T-helper 2 cell treated with Interferon-gamma antibody and Interleukin-4, amounts not matched to agents 5 μg/mL and 100 μg/mL, for 36 hours (primary cell): ENCODE measurements around the gene FBLN2.
A peak's percentile ranks its signal among the peaks of the same experiment; 100 is the strongest.
"Not testable (repeated sequence)": the region's sequence is repeated elsewhere in the genome, so short reads cannot be mapped to it uniquely, and the experiment has no call there.

Experiments used
- DNase-seq: peaks from one replicate; pipeline ENCODE4 v3.0.0; 2021; ENCODE audit warnings: low spot score
- H3K27ac Mint-ChIP-seq: one replicate; pipeline ENCODE4 v1.8.0; 2021; ENCODE audit warnings: mild to moderate bottlenecking, mixed read lengths
- H3K27me3 Mint-ChIP-seq: one replicate; pipeline ENCODE4 v1.8.0; 2021; ENCODE audit warnings: low read depth, mixed read lengths
- H3K36me3 Mint-ChIP-seq: one replicate; pipeline ENCODE4 v1.8.0; 2021; ENCODE audit warnings: low read depth, mixed read lengths
- H3K4me1 Mint-ChIP-seq: one replicate; pipeline ENCODE4 v1.8.0; 2021; ENCODE audit warnings: low read depth, mixed read lengths
- H3K4me3 Mint-ChIP-seq: one replicate; pipeline ENCODE4 v1.8.0; 2022; ENCODE audit warnings: mild to moderate bottlenecking, moderate library complexity, mixed read lengths
- H3K9me3 Mint-ChIP-seq: one replicate; pipeline ENCODE4 v1.8.0; 2021; ENCODE audit warnings: mixed read lengths

Gene FBLN2

DNA sequence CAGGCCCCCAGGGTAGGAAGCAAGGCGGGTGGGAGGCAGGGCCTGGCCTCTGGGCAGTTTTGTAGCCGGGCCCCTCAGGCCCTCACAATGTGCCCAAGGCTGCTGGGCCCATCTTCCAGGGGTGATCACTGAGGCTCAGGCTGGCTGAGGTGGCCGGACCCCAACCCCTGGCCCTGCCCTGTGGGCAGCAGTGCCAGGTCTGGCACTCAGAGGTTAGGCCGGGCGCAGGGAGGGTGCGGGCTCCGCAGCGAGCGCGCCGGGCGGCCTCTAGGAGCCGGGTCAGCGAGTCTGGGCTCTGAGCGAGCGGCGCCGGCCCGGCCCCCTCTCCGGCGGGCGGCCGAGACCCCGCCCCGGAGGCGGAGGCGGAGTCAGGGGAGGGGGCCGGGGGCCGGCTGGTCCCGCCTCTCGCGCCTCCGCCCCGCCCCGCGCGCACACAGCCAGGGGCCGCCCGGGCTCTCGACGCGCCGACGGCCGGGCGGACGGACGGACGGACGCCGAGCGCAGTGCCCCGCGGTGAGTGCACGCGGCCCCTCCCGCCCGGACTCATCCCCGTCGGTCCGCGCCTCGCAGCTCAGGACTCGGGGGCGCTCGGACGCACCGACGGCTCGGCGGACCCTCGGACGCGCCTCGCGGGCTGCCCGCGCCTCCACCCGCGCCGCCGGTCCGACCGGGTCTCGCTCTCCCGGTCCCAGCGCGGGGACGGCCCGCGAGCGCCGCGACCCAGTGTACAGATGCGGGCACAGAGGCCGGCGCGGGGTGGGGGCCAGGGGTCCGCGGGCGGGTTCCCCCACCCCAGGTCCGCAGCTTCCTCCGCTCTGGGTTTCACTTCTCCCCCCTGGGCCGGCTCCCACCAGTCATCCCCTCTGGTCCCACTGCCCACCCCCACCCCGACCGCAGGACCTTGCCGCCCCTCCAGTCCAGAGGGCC is at the start of gene FBLN2:
FBLN2 (plus strand) TSS at position 430 of the 927 bp plus-strand sequence. CDS start 21,231 bp downstream, outside the sequence.
- no peaks in the 10 kb centered on the region for H3K9me3 Mint-ChIP-seq
- H3K4me1 Mint-ChIP-seq, result peaks cover 17% of the 10 kb centered on the region
- peak; percentile 13 for DNase-seq
- peak within 1 kb of the TSS; percentile 53 for H3K4me3 Mint-ChIP-seq
- H3K27ac Mint-ChIP-seq, result no peak within 1 kb of the TSS
- no peaks in the 10 kb centered on the region for H3K36me3 Mint-ChIP-seq
- peaks cover 33% of the 10 kb centered on the region for H3K27me3 Mint-ChIP-seq

DNA sequence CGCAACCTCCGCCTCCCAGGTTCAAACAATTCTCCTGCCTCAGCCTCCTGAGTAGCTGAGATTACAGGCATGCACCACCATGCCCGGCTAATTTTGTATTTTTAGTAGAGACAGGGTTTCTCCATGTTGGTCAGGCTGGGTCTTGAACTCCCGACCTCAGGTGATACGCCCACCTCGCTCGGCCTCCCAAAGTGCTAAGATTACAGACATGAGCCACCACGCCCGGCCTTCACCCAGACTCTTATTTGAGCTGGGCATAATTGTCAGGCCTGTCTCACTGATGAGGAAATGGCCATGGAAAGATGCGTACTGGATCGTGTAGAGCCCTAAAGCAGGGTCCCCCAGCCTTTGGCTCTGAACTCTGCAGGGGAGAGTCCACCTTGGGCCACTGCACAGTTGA is 49.7 kb upstream of the FBLN2 start:
- not testable (repeated sequence) for DNase-seq, H3K9me3 Mint-ChIP-seq, H3K4me3 Mint-ChIP-seq, H3K36me3 Mint-ChIP-seq, H3K4me1 Mint-ChIP-seq, H3K27ac Mint-ChIP-seq, H3K27me3 Mint-ChIP-seq

DNA sequence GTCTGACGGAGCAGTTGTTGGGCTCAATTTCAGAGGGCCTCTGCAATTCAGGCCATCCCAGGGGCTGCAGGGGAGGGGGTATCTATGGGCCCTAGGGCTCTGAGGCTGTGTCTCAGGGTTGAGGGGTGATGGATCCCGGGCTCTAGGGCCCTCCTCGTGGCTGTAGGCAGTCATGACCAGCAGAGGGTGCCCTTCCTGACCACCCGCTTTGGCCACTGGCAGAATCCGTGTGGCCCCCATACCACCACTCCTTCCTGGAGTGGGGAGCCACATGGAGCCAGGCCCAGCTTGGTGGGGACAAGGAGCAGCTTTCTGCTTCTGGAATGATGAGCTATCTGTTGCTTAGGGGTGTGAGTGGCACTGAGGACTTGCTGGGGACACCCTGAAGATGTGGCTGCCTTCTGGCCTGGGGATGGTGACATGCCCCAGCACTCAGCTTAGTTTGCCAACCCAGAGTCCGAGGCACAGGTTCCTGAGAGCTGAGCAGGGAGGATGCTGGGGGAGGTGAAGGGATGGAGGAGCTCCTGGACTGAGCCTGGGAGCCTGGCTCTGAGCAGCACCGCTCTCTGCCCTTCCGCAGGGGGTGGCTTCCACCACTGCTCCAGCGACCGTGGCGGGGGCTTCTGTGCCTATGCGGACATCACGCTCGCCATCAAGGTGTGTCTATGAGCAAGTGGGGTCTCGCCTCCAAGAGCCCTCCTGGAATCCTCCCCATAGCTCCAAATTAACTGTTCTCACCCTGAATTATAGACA is 48.6 kb upstream of the FBLN2 start:
- no peak for DNase-seq
- Mint-ChIP-seq H3K27ac (no peak overlapping the region), H3K36me3 (no peaks in the 10 kb centered on the region)

DNA sequence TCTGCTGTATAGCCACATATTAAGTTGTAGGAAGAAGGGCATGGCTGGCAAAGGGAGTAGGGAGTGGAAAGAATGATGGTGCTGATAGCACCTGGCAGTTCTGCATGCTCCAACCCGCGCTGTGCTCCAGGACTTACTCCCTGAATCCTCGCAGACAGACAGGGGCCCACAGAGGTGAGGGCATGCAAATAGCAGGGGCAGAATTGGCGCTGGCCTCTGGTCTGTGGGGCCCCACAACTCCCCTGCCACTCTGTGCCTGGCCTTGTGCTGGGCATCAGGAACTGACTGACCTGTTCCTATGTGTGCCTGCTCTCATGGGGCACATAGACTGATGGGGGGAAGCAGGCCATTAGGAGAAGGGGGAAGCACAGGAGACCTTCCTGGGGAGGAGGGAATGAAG is 47.9 kb upstream of the FBLN2 start:
- Mint-ChIP-seq H3K4me3 (no peak overlapping the region), H3K27ac (no peak overlapping the region), H3K9me3 (no peaks in the 10 kb centered on the region), H3K36me3 (no peaks in the 10 kb centered on the region), H3K27me3 (no peaks in the 10 kb centered on the region), H3K4me1 (no peaks in the 10 kb centered on the region)
- DNase-seq, result no peak

More for the DNA sequence above, 48.6 kb upstream of the FBLN2 start:
- no peaks in the 10 kb centered on the region for H3K9me3 Mint-ChIP-seq
- H3K4me3 Mint-ChIP-seq, result no peak overlapping the region
- H3K4me1 Mint-ChIP-seq, result no peaks in the 10 kb centered on the region
- H3K27me3 Mint-ChIP-seq, result no peaks in the 10 kb centered on the region

DNA sequence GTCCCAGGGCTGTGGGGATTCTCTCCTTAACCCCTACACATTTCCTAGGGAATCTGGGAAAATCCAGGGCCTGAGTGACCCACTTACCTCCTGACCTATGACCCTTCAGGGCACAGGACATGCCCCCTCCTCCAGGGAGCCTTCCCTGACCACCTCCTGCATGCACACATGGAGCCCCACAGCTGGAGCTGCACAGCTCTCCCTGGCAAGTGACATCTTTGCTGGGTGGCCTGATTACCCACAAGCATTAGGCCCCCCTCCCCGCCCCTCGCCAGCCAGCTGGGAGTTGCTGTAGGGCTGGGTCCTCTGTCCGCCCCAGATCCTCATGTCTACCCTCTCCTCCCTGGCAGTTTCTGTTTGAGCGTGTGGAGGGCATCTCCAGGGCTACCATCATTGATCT is 47.4 kb upstream of the FBLN2 start:
- Mint-ChIP-seq H3K4me1 (no peaks in the 10 kb centered on the region), H3K9me3 (no peaks in the 10 kb centered on the region), H3K4me3 (no peak overlapping the region), H3K27ac (no peak overlapping the region), H3K36me3 (no peaks in the 10 kb centered on the region), H3K27me3 (no peaks in the 10 kb centered on the region)
- DNase-seq, result no peak

DNA sequence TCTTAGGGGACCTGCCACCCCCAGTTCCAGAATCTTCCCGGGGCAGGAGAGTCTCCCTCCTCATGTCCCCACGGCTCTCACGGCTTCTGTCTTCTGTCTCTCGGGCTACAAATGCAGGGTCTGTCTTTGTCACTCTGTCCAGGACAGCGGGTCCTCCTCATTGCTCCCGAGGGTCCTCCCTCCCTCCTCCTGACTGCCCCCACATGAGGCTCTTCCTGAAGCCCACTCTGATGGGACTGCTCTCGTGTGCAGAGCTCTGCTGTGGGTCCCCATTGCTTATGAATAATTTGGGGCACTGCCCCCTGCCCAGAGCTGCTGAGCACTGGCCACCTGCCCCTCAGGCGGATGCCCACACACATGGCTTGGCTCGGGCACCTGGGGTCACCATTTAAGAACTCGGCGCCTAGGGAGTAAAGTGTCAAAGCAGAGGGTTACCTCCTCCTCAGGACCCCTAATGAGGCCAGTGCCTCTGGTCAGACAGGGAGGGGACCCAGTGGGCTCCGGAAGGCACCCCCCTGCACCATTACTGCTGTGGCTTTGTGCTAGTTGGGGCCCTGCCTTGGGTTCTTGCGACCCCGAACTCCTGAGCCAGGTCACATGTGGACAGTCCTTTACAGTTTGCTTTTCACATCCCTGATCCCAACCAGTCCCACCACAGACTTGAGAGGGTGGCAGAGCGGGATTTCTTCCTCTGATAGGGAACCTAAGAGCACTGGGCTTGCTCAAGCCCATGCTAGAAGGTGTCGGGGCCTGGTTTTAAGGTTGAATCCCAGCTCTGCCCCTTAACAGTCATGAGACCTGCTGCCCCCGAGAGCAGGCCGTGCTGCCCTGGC is 46.8 kb upstream of the FBLN2 start:
- H3K27me3 Mint-ChIP-seq, result no peaks in the 10 kb centered on the region
- H3K36me3 Mint-ChIP-seq, result no peaks in the 10 kb centered on the region
- H3K4me3 Mint-ChIP-seq, result no peak overlapping the region
- H3K4me1 Mint-ChIP-seq, result no peaks in the 10 kb centered on the region
- DNase-seq, result no peak
- no peaks in the 10 kb centered on the region for H3K9me3 Mint-ChIP-seq
- no peak overlapping the region for H3K27ac Mint-ChIP-seq

DNA sequence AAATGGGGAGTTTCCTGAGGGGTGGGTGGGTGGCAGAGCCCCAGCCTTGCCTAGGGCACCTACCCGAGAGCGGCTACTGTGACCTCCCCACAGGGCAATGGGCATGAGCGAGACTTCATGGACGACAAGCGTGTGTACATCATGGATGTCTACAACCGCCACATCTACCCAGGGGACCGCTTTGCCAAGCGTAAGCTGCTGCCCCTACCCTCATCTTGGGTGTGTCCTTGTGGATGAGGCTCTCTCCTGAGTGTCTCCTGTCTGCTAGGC is 46.2 kb upstream of the FBLN2 start:
- Mint-ChIP-seq H3K36me3 (no peaks in the 10 kb centered on the region), H3K4me3 (no peak overlapping the region), H3K9me3 (no peaks in the 10 kb centered on the region), H3K27me3 (no peaks in the 10 kb centered on the region), H3K4me1 (no peaks in the 10 kb centered on the region), H3K27ac (no peak overlapping the region)
- DNase-seq, result no peak

DNA sequence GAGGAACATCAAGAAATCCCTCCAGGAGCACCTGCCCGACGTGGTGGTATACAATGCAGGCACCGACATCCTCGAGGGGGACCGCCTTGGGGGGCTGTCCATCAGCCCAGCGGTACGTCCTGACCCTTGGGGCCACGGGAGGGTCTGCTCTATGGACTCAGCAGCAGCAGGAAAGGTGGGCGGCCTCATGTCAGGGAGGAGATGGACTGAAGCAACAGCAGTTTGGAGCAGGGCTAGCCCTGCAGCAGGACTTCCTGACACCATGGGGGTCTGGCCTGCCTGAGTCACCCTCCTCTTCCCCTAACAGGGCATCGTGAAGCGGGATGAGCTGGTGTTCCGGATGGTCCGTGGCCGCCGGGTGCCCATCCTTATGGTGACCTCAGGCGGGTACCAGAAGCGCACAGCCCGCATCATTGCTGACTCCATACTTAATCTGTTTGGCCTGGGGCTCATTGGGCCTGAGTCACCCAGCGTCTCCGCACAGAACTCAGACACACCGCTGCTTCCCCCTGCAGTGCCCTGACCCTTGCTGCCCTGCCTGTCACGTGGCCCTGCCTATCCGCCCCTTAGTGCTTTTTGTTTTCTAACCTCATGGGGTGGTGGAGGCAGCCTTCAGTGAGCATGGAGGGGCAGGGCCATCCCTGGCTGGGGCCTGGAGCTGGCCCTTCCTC is 44.6 kb upstream of the FBLN2 start:
- H3K4me1 Mint-ChIP-seq, result no peaks in the 10 kb centered on the region
- H3K9me3 Mint-ChIP-seq, result no peaks in the 10 kb centered on the region
- H3K36me3 Mint-ChIP-seq, result no peaks in the 10 kb centered on the region
- no peaks in the 10 kb centered on the region for H3K27me3 Mint-ChIP-seq
- no peak overlapping the region for H3K4me3 Mint-ChIP-seq
- no peak for DNase-seq
- no peak overlapping the region for H3K27ac Mint-ChIP-seq

DNA sequence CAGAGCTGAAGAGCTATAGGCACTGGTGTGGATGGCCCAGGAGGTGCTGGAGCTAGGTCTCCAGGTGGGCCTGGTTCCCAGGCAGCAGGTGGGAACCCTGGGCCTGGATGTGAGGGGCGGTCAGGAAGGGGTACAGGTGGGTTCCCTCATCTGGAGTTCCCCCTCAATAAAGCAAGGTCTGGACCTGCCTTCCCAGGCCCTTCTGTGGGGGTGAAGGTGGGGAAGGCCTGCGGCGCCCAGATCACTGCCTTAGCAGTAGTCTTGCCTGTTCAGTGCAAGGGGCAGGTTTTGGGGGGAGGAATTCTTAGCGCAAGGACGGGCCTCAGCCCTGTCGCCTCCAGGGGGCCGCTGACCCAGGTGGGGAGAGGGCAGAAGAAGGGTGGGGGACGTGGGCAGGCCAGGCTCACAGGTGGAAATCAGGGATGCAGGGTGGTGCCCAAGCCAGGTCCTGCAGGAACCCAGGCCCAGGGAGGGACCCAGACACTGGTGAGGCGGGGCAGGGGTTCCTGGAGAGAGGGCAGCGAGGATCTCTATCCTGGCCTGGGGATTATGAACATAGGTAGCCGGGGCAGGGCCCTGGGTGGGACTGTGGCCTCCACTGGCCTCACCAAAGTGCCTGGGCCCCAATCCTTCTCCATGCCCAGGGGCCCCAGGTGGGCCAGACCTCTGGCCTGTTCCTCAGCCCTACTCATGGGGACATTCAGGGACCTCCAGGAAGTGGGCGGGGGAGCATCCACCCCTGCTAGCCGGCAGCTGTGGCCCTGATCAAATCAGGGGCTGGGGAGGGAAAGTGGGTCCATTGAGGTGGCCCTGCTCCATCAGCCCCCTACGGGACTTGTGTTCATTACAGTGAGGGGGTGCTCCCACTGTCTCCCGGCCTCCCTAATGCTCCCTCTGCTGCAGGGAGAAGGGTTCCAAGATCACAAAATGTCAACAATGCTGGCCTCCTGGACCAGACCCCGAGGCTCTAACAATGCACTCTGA is 43.5 kb upstream of the FBLN2 start:
- Mint-ChIP-seq H3K27me3 (no peaks in the 10 kb centered on the region), H3K36me3 (no peaks in the 10 kb centered on the region), H3K9me3 (no peaks in the 10 kb centered on the region), H3K4me1 (no peaks in the 10 kb centered on the region), H3K4me3 (no peak overlapping the region), H3K27ac (no peak overlapping the region)
- no peak for DNase-seq

DNA sequence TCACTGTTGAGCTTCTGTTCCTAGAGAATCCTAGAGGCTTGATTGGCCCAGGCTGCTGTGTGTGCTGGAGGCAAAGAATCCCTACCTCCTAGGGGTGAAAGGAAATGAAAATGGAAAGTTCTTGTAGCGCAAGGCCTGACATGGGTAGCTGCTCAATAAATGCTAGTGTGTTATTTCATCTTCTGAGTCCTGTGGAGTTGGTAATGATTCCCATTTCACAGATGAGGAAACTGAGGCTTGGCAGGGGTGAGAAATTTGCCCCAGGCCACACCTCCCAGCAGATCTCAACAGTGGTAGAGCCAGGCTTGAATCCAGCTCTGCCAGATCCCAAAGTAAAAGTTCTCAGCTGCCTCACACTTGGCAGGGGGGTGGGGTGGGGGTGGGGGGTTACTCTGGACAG is 42.7 kb upstream of the FBLN2 start:
- Mint-ChIP-seq H3K4me1 (no peaks in the 10 kb centered on the region), H3K4me3 (no peak overlapping the region), H3K36me3 (no peaks in the 10 kb centered on the region), H3K9me3 (no peaks in the 10 kb centered on the region), H3K27ac (no peak overlapping the region), H3K27me3 (no peaks in the 10 kb centered on the region)
- DNase-seq, result no peak

DNA sequence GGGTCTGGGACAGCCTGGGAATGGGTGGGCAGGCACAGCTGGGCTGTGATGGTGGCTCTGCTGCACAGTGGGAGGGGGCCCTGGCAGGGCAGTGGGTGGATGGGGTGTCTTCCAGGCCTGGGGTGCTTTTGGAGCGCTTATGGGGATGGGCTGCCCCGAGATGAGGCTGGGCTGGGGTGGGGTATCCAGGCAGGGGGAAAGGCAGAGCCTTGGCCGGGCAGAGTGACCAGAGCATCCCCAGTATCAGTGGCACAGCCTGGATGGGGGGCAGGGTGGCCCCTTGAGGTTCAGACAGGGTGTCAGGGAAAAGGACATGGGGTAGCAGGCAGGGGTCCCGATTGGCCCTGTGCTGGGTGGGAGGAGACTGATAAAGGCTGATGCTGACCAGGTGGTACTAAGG is 42.2 kb upstream of the FBLN2 start:
- Mint-ChIP-seq H3K4me1 (no peaks in the 10 kb centered on the region), H3K4me3 (no peak overlapping the region), H3K27me3 (no peaks in the 10 kb centered on the region), H3K36me3 (no peaks in the 10 kb centered on the region), H3K9me3 (no peaks in the 10 kb centered on the region), H3K27ac (no peak overlapping the region)
- DNase-seq, result no peak

DNA sequence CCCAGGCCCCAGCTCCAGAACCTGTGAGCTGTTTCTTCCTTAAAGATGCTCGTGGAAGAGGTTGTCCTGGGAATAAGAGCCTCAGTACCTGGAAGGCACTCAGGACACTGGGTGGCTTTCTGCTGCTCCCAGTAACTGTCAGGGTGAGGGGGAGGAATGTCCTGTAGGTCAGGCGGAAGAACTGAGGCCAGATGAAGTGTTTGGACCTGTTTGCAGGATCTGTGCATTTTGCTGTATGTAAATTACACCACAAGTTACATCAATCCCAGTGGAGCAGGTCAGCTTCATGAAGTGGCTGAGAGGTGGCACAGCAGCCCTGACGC is 41.7 kb upstream of the FBLN2 start:
- H3K27ac Mint-ChIP-seq, result no peak overlapping the region
- DNase-seq, result no peak
- no peaks in the 10 kb centered on the region for H3K36me3 Mint-ChIP-seq
- no peaks in the 10 kb centered on the region for H3K9me3 Mint-ChIP-seq
- H3K27me3 Mint-ChIP-seq, result no peaks in the 10 kb centered on the region
- H3K4me3 Mint-ChIP-seq, result no peak overlapping the region
- no peaks in the 10 kb centered on the region for H3K4me1 Mint-ChIP-seq
